Brain pericyte (primary cell): Measurements from ENCODE around the gene DNAL1.
"Not testable (repeated sequence)": the region's sequence is repeated elsewhere in the genome, so short reads cannot be mapped to it uniquely, and the experiment has no call there.

Experiments
- DNase-seq: peaks from one replicate; pipeline ENCODE4 v3.0.0-alpha.2; 2012; ENCODE audit warnings: low read depth, low spot score

DNAL1 gene

DNA sequence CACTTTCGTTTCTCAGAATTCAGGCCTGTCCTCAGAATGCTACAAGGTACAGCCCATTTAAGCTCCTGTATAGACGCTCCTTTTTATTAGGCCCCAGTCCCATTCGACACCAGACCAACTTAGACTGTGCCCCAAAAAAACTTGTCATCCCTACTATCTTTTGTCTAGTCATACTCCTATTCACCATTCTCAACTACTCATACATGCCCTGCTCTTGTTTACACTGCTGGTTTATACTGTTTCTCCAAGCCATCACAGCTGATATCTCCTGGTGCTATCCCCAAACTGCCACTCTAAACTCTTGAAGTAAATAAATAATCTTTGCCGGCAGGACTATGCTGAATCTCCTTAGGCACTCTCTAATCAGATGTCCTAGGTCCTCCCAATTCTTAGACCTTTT, 63.3 kb downstream of the DNAL1 start:
- DNase-seq, result not testable (repeated sequence)

DNA sequence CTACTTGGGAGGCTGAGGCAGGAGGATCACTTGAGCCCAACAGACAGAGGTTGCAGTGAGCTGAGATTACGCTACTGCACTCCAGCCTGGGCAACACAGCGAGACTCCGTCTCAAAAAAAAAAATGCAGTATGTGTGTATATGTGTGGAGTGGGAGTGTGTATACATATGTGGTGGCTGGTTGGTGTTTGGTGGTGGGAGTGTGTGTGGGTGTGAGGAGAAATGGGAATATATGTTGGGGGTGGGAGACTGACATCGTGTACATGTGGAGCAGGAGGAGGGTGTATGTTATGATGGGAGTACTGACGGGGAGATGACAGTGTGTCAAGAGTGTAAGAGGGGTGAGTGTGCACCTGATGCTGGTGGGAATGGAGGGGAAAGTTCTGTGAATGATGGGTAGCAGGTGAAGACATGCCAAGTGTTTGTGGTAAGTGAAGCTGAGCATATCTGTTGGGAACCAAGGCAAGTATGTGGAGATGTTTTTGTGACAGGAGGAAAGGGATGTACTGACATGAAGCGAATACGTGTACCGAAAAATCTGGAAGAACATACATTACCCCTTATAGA, 65.2 kb downstream of the DNAL1 start:
- no peak for DNase-seq

DNA sequence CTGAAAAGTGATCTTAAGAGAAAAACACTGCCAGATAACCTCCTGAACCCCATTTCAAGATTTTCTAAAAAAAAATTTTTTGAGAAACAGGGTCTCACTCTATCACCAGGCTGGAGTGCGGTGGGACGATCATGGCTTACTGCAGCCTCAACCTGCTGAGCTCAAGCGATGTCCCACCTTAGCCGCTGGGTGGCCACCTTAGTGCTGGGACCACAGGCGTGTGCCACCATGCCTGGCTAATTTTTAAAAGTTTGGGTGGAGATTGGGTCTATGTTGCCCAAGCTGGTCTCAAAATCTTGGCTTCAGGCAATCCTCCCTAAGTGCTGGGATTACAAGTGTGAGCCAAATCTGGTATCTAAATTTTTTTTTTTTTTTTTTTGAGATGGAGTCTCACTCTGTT, 66.0 kb downstream of the DNAL1 start:
- DNase-seq, result no peak

DNA sequence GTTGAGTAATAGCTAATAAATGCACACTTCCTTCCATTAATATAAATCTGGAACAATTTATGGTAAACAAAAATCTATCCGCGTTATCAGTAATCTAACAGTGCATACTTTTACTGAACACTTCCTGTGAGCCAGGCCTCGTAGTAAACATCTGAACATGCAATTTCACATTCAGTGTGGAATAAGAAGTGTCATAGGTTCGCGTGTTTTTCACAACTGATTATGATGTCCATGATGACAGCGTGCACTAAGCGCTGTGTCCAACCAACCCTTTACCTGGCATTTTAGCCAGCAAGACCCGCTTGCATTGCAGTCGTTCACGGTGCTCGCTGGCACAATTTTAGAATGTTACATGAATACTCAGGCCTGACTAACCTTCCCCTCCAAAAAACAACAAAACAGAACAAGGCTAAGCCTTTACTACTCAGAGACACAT, 67.3 kb downstream of the DNAL1 start:
- no peak for DNase-seq

DNA sequence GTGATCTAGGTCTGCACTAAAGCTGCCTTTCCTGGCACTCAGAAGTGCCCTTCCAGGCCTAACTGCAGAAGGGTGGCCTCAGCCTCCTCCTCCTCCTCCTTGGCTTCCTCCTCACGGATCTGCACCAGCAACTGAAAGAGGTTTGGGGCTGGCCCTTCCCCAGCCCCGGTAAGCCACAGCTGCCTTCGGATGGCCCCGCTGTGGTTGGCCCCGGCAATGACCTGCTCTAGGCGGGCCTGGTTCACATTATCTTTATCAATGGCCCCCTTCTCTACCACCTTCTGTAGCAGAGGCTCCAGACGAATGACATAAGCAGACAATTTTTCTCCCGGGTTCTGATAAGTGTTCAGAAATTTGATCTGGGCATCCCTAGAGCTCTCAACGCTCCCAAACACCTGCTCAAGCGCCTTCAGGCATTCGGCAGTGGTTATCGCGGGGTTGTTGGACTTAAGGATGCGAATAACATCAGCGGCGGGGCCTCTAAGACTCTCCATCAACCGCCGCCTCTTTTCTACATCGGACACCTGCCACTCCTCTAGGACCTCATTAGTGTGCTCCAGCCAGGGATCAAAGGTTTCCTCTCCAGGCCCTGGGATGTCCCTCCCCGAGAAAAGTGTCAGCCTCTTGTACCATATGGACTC, 67.9 kb downstream of the DNAL1 start:
- no peak for DNase-seq

DNA sequence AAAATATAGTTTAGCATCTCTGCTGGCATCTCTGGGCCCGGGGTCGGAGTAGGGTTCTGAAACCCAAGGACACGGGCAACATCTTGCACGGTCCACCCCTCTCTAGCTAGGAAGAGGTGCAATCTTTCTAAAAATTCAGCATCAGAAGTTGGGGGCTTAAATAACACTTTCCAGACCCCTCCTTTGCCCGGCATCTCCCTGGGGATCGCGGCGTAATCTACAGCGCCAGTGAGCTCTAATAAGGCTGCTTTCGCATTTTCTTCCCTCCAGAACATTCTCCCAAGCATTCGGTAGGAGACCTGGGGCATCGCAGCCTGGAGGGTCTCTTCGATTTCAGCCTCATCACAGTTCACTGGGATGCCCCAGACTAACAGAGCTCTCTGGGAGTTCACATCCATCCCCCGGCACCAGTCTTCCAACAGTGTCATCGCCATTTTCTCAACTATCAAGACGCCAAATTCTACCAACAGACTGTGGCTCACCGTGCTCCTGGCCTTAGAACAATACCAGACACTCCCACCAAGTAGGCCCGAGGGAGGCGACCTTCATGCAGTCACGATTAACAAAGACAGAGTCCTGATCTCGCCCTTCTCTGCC, 68.5 kb downstream of the DNAL1 start:
- no peak for DNase-seq

DNA sequence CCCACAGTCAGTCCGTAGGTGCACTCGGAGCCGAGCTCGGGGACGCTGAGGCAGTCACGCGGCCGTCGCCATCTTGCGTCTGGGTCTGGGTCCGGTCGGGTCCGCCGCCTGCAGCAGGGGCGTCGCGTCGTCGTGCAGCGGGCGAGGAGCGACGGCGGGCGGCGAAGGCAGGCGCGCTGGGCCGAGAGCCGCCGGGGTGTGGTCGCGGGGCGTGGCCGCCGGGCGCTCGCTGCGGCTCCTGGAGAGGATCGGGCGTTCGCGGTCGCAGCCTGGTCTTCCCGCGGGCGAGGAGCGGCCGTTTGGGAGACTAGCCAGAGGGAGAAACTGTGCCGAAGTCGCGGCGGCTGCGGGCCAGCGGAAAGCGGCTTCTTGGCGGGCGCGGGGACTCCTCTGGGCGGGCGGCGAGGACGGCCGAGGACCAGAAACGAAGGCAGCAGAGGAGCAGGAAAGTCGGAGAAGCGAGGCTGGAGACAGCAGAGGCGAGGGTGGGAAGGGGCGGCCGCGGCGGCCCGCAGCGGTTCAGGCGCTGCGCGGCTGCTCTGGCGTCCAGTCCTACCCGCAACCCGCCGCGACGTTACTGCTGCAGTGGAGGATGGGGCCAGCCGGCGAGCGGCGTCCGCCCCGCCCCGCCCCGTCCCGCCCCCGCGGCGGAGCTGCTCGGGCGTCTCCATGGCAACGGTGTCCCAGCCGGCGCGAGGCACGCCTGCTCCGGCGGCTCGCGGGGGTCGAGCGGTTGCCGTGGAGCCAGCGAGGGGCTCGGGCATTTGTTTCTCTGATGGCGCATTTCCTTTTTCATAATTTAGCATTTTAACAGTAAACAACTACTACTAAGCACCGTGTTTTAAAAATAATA, 69.2 kb downstream of the DNAL1 start, which contains the start of gene PNMA1:
Gene PNMA1 (minus strand): TSS at position 582 of the 853 bp plus-strand sequence. CDS start 745 bp downstream, outside the sequence.
- DNase-seq, result no peak

DNA sequence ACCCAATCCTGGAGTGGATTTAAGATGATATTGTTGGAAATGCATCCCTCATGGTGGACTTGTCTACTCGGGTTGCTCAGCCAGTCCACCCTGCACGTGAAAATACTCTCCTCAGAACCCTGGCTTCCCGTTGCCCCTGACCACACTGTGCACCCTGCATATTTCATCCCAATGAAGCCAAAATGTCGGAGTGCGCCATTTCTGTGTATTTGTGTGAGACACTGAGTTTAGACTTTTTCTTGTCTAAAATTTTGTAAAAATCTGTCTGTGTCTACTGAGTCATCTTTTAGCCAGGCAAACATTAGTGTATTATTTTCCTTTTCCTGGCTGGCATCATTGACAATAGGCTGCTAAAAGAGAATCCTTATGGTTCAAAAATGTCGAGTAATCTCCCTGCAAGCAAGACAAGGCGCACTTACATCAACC, 69.9 kb downstream of the DNAL1 start:
- no peak for DNase-seq

DNA sequence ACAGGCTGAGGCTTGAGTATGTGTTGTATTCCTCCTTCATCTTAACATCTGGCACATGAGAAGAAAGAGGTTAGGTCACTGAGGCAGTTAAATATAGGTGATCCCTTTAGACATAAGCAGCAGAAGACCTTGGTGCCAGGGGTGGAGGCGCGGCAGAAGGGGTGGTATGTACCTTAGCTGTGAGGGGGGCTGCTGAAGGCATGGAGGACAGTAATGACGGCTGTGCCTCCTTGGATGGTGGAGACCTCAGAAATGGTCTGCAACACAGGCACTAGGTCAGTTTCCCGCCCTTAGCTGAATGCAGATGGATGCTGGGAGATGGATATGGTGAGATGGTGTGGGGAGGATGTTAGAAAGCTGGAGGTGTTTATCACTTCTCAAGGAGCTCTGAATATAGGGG, 70.9 kb downstream of the DNAL1 start:
- DNase-seq, result no peak

DNA sequence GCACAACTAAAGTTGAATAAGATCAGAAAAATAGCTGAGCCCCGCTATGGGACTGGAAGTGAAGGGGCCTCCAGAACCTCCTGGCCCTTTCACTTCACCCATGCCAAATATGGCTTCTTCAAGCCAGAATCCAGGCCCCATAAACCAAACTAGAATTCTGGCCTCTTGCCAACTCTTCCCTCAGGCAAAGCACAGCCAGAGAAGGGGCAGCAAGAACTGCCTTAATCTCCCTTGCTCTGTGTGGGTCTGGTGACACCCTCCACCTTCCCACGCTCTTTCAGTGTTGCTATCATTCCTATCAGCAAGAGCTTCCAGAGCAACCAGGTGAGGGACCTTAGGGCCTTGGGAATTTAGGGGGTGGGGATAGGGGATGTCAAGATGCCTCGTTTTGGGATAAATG, 72.5 kb downstream of the DNAL1 start:
- DNase-seq, result no peak

DNA sequence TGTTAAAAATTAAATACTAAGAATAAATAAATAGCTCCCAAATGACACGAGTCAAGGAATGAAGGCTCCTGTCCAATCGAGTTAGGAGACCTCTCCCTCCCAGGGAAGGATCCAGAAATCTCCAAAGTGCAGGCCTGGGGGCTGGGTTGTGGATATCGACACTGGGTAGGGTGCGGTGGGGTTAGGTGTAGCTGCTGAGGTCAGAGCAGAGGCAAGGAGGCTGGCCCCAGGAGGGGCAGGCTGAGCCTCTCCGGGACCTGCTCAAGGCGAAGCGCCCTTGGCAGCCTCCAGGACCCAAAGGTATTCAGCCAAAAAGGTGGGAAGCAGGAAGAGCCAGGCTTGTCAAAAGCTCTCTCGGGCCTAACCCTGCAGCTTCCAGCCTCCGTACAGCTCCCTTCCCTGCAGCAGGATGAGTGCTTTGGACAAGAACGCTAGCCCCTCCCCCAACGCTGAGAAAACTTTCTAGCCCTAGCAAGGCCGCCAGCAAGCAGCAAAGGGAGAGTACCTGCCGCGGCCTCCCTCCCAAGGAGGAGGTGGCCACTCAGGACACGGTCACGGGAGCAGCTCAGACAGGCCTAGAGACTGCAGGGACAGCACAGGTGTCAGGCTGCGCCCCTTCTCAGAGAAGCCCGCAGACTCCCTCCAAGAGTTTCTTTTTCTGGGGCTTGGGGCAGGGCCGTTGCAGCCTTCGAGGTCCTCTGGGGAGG, 73.1 kb downstream of the DNAL1 start:
- no peak for DNase-seq

DNA sequence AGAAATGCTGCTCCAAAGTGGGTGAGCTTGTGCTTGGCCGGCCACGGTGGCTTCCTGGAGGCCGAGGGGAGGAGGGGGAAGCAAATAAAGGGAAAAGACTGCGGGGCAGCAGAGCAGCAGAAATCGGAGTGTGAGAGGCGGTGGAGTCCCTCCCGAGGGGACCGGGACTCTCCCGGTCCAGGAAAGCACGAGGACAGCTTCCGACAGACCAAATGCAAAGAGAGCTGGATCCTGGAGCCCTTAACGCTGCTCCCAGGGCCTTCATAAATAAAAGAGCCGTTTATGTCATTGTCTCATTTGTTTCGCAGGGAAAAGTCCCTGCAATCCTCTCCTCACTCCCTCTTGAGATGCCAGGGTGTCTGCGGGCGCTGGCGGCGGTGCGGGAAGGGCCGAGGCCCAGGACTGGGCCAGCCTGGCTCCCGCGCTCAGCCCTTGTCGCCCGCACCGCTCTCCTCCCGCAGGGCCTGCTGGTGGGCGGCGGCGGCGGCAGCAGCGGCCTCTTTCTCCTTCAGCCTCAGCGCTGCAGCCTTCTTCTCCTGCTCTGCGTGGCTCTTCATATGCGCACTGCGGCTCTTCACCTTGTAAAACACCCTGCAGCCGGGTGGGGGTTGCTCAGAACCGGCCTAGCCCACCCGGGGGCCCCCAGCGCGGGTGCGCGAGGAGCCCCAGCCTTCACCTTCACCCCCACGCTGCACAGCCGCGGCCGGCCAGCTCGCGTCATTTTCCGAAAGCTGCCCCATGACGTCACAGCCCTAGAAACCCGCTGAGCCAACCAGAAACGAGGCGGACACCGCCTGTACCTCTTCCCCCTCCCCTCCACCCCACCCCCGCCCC, 73.8 kb downstream of the DNAL1 start:
- no peak for DNase-seq

DNA sequence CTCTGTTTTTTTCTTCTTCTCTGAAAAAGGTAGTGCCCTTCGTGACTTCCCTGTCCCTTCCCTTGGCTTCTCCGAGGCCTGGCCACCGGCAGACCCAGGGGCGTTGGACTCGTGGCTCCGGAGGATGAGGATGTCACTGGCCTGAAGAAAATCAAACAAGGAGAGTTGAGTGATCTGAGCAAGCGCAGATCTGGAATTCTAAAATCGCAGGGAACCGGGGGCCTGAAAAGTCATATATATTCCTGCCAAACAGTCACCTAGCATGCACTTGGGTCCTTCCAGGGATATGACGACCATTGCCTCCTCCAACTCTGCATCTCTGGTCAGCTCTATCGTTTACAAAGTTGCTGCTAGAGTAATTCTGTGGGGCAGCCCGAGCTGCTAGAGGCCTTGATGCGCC, 74.6 kb downstream of the DNAL1 start:
- DNase-seq, result no peak

DNA sequence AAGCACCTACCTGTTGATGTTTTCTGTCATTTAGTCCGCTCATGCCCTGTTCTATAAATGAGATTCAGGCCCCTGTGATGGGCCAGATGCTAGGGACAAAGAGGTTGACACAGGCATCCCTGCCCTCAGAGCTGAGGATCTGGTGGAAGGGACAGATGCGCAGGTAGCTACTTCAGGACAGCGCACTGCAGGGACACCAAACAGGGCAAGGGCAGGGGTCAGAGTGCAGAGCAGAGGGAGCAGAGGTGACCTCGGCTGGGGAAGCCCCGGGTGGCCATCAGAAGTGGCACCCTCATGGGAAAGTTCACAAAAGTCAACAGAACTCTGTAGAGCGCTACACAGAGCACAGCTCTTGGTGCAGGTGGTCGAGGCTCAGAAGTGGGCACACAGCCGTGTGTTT, 75.0 kb downstream of the DNAL1 start:
- no peak for DNase-seq

DNA sequence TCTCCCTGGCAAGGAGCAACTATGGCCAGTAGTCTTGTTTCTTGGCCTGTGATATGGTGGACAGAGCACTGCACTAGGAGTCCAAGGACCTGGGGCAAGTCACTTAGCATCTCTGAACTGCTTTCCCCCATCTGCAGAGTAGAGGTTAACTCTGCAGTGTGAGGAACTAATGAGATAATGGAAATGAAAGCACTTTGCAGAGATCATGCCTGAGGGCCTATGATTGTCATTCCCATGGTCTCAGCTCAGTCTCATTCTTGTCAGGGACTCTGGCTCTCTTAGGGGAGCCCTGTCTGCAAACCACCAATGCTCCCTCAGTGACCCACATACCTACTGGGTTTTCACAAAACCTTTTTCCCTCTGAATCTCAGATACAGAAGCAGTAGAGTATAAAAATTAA, 75.8 kb downstream of the DNAL1 start:
- DNase-seq, result no peak

DNA sequence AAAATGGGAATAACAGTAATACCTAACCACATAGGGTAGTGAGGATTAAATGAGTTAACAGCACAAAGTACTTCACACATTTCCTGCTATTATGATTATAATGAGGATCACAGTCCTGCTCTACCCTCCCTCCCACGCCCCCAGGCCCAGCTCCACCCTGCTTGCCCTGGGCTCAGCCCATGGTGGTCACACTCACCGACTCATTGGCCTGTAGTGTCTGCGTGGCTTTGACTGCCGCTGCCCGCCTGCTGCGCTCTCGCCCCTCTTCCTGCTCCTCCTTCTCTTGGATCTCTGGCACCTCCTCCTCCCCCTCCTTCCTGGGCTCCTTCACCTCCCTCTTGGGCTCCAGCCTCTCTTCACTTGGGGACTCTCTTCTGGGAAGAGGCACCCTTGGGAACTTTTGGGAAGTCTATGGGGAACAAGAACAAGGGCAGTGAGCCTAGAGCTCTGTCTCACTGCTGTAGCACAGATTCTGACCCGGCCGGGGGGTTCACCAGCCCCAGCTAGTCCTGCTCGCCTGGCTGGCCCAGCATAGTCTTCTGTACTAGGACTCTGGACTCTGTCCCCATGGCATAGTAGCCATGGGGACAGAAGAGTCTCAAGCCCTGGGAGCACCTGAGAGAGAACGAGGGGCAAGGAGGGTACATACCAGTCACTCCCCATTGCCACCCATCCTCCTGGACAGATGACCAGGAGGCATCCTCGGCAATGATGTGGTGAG, 76.5 kb downstream of the DNAL1 start:
- DNase-seq, result no peak

DNA sequence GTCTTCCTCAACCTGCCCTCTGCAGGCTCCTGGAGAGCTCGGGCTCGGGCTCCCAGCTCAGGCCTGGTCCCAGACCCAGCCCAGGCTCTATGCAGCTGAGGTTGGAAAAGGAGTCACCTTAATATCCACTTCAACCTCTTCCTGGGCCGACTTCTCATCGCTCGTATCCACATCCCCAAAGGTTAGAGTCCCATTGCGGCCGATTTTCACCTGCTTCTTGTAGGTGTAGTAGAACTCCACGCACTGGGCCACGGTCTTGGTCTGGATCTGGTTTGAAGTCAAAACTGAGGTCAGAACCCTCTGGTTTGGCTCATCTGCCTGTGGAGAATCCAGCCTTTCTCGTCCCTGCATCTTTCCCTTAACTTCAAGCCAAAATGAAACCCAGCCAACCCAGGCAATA, 77.8 kb downstream of the DNAL1 start:
- no peak for DNase-seq

DNA sequence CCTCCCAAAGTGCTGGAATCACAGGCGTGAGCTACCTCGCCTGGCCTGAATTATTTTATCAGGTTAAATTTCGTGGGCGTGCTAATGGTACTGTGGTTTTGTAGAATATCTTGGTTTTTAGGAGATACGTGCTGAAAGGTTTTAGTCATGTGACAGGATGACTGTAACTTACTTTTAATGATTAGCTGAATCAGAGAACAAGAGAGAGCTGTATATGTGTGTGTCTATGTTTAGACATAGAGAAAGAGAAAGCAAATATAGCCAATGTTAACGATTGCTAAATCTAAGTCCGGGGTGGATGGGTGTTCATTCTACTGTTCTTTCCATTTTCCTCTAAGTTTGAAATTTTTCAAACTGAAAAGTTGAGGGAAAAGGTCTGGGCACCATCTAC, 78.6 kb downstream of the DNAL1 start:
- no peak for DNase-seq

DNA sequence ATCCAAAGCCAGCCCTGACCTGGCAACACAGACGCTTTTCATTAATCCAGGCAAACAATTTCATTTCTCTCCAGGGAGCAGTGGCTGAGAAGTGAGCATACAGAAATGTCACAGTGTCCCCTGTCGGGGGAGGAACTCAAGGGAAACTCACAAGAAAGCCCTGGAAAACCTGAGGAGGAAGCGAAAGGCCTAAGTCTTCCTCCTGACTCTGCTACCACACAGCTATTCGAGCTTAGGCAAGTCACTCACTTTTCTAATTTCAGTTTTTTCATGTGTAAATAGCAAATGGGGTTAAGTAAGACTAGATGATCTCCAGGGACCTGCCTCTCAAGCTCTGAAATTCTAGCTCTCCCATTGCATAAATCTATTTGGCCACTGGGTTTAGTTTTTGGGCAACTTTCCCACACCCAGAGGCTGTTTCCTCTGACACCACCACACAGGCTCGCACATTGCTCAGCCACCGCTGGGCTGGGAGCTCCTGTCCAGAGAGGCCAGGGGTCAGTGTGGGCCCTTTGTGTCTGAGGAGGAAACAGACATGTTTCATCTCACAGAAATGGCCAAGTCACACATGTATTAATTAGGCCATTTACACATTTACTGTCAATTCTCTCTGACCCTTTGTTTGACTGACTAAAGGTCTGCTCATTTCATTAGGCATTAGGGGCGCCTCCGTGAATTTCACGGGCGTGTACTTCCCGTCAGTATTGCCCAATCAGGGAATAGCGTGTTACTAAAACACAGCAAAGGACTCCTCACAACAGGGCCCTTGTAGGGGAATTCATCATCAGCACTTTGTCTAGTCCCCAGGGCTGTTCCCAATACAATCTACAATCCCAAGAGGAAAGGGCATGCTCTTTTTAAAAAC, 79.2 kb downstream of the DNAL1 start:
- DNase-seq, result peak; percentile 93
